BLaER1 (cell line): Measurements from ENCODE around the gene RNU6-9.
"Not testable (repeated sequence)": the region's sequence is repeated elsewhere in the genome, so short reads cannot be mapped to it uniquely, and the experiment has no call there.

Experiments used
- H3K27ac ChIP-seq: shearing (Covaris generic); formaldehyde crosslinking; 2 replicates; pipeline ENCODE4 v1.8.1; 2022
- H3K27me3 ChIP-seq: shearing (Covaris generic); formaldehyde crosslinking; 2 replicates; pipeline ENCODE4 v1.8.1; 2022
- H3K36me3 ChIP-seq: shearing (Covaris generic); formaldehyde crosslinking; 2 replicates; pipeline ENCODE4 v1.8.1; 2022
- H3K4me1 ChIP-seq: shearing (Covaris generic); formaldehyde crosslinking; 2 replicates; pipeline ENCODE4 v1.8.1; 2022
- H3K4me2 ChIP-seq: shearing (Covaris generic); formaldehyde crosslinking; 2 replicates; pipeline ENCODE4 v1.8.1; 2022
- H3K4me3 ChIP-seq: shearing (Covaris generic); formaldehyde crosslinking; 2 replicates; pipeline ENCODE4 v1.8.1; 2022
- H3K9ac ChIP-seq: shearing (Covaris generic); formaldehyde crosslinking; 2 replicates; pipeline ENCODE4 v1.8.1; 2022
- H3K9me3 ChIP-seq: shearing (Covaris generic); formaldehyde crosslinking; 2 replicates; pipeline ENCODE4 v1.8.1; 2022
- H4K20me1 ChIP-seq: shearing (Covaris generic); formaldehyde crosslinking; 2 replicates; pipeline ENCODE4 v1.8.1; 2022
- Cebpa-rat ChIP-seq: shearing (Covaris generic); IDR thresholded peaks from 2 replicates; pipeline ENCODE4 v1.8.1; 2022

Gene RNU6-9

DNA sequence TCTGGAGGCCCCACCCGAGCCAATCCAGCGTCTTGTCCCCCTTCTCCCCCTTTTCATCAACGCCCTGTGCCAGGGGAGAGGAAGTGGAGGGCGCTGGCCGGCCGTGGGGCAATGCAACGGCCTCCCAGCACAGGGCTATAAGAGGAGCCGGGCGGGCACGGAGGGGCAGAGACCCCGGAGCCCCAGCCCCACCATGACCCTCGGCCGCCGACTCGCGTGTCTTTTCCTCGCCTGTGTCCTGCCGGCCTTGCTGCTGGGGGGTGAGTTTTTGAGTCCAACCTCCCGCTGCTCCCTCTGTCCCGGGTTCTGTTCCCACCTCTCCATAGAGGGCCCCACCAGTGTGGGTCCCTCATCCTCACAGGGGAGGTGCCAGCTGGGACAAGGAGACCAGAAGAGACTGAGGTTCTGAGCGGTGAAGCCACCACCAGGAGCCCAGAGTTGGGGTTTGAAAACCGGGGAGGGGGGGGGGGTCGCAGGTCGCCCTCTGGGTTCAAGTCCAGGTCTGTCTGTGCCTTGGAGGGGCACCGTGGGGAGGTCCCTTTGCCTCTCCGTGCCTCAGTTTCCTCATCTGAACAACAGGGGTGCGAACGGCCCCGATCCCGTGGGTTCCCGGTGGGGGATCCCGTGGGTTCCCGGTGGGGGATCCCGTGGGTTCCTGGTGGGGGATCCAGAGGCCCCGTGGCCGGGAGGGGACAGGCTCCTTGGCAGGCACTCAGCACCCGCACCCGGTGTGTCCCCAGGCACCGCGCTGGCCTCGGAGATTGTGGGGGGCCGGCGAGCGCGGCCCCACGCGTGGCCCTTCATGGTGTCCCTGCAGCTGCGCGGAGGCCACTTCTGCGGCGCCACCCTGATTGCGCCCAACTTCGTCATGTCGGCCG lies 40.9 kb upstream of the RNU6-9 start, which contains the start of gene ELANE:
Gene ELANE, plus strand, starts transcription at position 168 of the 878 bp plus-strand sequence. Its CDS starts 26 bp downstream, at position 194.
- Histone ChIP-seq H3K9ac (no peak within 1 kb of the TSS), H3K27ac (no peak within 1 kb of the TSS), H3K4me1 (peaks cover 9% of the 10 kb centered on the region), H3K9me3 (no peaks in the 10 kb centered on the region), H4K20me1 (no peaks in the 10 kb centered on the region), H3K4me3 (no peak within 1 kb of the TSS), H3K4me2 (no peak within 1 kb of the TSS), H3K36me3 (no peaks in the 10 kb centered on the region), H3K27me3 (peaks cover 54% of the 10 kb centered on the region)
- TF ChIP-seq Cebpa-rat, result no peak

DNA sequence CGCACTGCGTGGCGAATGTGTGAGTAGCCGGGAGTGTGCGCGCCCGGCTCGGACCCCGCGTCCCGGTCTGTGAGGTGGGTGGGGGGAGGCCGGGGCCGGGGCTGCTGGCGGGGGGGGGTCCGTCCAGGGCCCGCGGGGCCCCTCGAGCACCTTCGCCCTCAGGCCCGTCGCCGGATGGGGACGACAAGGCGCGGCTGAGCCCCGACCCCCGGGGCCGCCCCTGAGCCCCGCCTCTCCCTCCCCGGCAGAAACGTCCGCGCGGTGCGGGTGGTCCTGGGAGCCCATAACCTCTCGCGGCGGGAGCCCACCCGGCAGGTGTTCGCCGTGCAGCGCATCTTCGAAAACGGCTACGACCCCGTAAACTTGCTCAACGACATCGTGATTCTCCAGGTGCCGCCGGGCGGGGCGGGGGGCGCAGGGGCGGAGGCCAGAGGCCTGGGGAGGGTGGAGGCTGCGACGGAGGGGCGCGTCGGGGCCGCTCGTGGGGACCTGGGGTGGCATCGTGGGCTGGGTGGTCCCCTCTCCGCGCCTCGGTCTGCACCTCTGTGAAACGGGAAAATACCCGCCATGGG lies 40.2 kb upstream of the RNU6-9 start:
- no peaks in the 10 kb centered on the region; the same call in 1 of the 2 replicates for H4K20me1 ChIP-seq
- H3K4me2 ChIP-seq, result no peak overlapping the region
- H3K4me1 ChIP-seq, result peaks cover 7% of the 10 kb centered on the region
- H3K27ac ChIP-seq, result no peak overlapping the region
- H3K9me3 ChIP-seq, result no peaks in the 10 kb centered on the region
- no peaks in the 10 kb centered on the region for H3K36me3 ChIP-seq
- no peak overlapping the region for H3K4me3 ChIP-seq
- no peak for TF ChIP-seq Cebpa-rat
- no peak overlapping the region for H3K9ac ChIP-seq
- H3K27me3 ChIP-seq, result peaks cover 54% of the 10 kb centered on the region

- H3K4me3 ChIP-seq, H4K20me1 ChIP-seq, H3K9ac ChIP-seq, H3K4me2 ChIP-seq, H3K4me1 ChIP-seq, H3K36me3 ChIP-seq, H3K27ac ChIP-seq, H3K9me3 ChIP-seq: not testable (repeated sequence)
- peaks cover 54% of the 10 kb centered on the region for H3K27me3 ChIP-seq
Measured at GRCh38 chr19:853614-854220, 39.6 kb upstream of the RNU6-9 start.

DNA sequence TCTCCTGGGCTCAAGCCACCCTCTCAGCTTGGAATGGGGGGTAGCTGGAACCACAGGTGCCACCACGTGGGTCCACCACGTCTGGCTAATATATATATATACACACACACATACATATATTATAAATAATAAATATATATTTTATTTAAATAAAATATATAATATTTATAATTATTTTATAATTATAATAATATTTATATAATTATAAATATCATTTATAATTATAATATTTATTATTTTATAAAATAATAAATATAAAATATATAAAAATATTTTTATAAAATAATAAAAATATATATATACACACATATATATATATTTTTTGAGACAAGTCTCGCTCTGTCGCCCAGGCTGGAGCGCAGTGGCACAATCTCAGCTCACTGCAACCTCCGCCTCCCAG lies 38.7 kb upstream of the RNU6-9 start:
- Histone ChIP-seq H4K20me1 (peaks cover 11% of the 10 kb centered on the region), H3K9ac (no peak overlapping the region), H3K27me3 (peaks cover 54% of the 10 kb centered on the region), H3K27ac (no peak overlapping the region), H3K9me3 (peaks cover 10% of the 10 kb centered on the region), H3K4me3 (no peak overlapping the region), H3K36me3 (no peaks in the 10 kb centered on the region), H3K4me2 (no peak overlapping the region), H3K4me1 (peaks cover 10% of the 10 kb centered on the region; the same call in 1 of the 2 replicates)
- no peak for TF ChIP-seq Cebpa-rat

DNA sequence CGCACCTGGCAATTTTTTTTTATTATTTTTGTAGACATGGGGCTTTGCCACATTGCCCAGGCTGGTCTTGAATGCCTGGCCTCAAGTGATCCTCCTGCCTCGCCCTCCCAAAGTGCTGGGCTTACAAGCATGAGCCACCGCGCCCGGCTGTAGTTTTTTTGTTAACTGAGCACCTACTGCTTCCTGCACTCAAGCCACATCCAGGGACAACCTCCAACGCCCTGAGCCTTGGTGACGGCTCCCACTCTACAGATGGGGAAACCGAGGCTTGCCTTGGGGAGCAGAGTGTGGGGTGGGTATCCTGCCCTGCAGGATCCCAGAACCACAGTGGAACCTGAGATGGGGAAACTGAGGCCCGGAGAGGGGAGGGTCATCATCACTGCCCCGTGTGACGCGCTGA lies 38.1 kb upstream of the RNU6-9 start:
- Histone ChIP-seq H3K27ac (no peak overlapping the region), H3K4me2 (no peak overlapping the region), H4K20me1 (peaks cover 16% of the 10 kb centered on the region), H3K27me3 (peaks cover 55% of the 10 kb centered on the region), H3K4me1 (peaks cover 15% of the 10 kb centered on the region; the same call in 1 of the 2 replicates), H3K4me3 (no peak overlapping the region), H3K36me3 (no peaks in the 10 kb centered on the region), H3K9ac (no peak overlapping the region), H3K9me3 (peaks cover 10% of the 10 kb centered on the region)
- TF ChIP-seq Cebpa-rat, result no peak

DNA sequence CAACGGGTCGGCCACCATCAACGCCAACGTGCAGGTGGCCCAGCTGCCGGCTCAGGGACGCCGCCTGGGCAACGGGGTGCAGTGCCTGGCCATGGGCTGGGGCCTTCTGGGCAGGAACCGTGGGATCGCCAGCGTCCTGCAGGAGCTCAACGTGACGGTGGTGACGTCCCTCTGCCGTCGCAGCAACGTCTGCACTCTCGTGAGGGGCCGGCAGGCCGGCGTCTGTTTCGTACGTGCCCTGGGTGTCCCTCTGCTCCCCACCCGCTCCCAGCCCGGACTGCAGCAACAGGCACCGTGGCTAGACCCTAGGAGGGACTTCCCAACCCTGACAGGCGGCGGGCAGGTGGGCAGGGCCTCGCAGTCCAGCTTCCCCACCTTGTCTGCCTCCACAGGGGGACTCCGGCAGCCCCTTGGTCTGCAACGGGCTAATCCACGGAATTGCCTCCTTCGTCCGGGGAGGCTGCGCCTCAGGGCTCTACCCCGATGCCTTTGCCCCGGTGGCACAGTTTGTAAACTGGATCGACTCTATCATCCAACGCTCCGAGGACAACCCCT lies 37.6 kb upstream of the RNU6-9 start:
- peaks cover 10% of the 10 kb centered on the region for H3K9me3 ChIP-seq
- H3K4me1 ChIP-seq, result peaks cover 17% of the 10 kb centered on the region
- H3K9ac ChIP-seq, result no peak overlapping the region
- H3K36me3 ChIP-seq, result no peaks in the 10 kb centered on the region
- H3K4me2 ChIP-seq, result no peak overlapping the region
- H3K4me3 ChIP-seq, result no peak overlapping the region
- no peak for TF ChIP-seq Cebpa-rat
- no peak overlapping the region for H3K27ac ChIP-seq
- peaks cover 16% of the 10 kb centered on the region for H4K20me1 ChIP-seq
- H3K27me3 ChIP-seq, result peaks cover 55% of the 10 kb centered on the region

GRCh38 chr19:858284-858683 lies 35.0 kb upstream of the RNU6-9 start:
- H3K36me3 ChIP-seq, result no peaks in the 10 kb centered on the region
- H3K9ac ChIP-seq, result no peak overlapping the region
- H3K4me3 ChIP-seq, result no peak overlapping the region
- no peak for TF ChIP-seq Cebpa-rat
- peaks cover 10% of the 10 kb centered on the region for H3K9me3 ChIP-seq
- H3K27ac ChIP-seq, result no peak overlapping the region
- peaks cover 27% of the 10 kb centered on the region for H3K4me1 ChIP-seq
- peaks cover 16% of the 10 kb centered on the region for H4K20me1 ChIP-seq
- H3K27me3 ChIP-seq, result peaks cover 52% of the 10 kb centered on the region
- H3K4me2 ChIP-seq, result no peak overlapping the region

DNA sequence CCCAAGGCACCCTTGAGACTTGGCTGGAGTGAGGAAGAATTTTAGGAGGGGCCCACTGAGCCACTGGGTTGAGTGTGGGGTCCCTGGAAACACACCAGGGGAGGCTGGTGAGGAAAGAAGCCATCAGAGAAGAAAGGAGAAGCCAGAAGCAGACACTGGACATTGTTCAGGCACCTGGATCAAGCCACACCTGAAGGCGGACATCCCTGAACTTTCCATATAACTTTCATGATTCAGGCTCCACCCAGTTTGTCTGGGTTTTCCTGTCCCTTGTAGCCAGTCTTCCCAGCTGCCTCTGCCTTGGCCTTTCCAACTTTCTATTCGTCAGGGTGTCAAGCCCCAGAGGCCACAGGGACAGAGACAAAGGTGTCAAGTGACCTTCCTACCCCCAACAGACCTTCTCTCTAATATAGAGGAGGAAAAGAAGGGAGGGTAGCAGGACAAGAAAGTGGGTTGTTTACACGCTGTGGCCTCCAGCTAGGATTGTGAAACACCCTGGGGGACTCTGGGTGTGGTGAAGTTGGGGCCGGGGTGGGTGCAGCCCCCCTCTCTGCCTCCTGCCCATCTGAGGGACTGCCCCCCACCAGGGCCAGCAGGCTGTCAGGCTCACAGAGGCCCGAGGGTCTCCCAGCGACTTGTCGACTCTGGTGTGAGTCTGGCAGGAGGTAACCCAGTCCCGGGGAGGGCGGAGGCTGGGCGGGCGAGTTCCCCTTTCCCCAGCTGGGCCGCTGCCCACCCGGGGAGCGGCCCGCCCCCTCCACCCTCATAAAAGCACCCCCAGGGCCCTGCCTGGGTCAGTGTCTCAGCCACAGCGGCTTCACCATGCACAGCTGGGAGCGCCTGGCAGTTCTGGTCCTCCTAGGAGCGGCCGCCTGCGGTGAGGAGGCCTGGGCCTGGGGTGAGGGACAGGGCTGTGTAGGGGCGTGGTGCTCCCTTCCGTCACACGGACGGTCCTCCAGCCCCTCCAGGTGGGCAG lies 34.1 kb upstream of the RNU6-9 start, which contains the start of gene CFD:
Gene CFD, plus strand, starts transcription at position 797 of the 976 bp plus-strand sequence. Its CDS starts 26 bp downstream, at position 823.
- Histone ChIP-seq H3K4me2 (peak within 1 kb of the TSS; percentile 65), H4K20me1 (peaks cover 16% of the 10 kb centered on the region), H3K27ac (no peak within 1 kb of the TSS), H3K4me1 (peaks cover 36% of the 10 kb centered on the region), H3K9me3 (peaks cover 10% of the 10 kb centered on the region), H3K9ac (no peak within 1 kb of the TSS), H3K36me3 (no peaks in the 10 kb centered on the region), H3K4me3 (peak within 1 kb of the TSS; percentile 57), H3K27me3 (peaks cover 54% of the 10 kb centered on the region)
- TF ChIP-seq Cebpa-rat, result no peak
